ENCODE measurements around the gene AP1M2. TPM values are rescaled to one million over a fixed set of nuclear protein-coding genes. Genes with fewer than 3 reads are reported as not detected.
"Not testable (repeated sequence)": the region's sequence is repeated elsewhere in the genome, so short reads cannot be mapped to it uniquely, and the experiment has no call there.

The AP1M2 gene
- total RNA-seq, 2 donors from 2014 or later, result 28.1 to 85.8 TPM

DNA sequence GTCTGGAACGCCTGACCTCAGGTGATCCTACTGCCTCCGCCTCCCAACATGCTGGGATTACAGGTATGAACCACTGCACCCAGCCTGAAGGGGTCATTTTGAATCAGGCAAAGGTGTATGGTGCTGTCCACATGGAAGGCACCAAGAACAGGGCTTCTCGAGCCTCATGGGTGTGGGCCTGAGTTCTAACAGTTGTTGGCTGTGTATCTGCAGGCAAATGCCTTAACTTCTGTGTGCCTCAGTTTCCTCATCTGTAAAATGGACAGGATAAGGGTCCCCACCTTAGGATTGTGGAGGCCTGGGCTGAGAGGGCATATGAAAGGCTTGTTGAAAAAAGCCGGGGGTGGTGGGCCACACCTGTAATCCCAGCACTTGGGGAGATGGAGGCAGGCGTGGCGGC is 9.2 kb downstream of the AP1M2 start:
- Histone ChIP-seq H3K27ac (no peak overlapping the region), H3K4me3 (no peak overlapping the region), H3K4me1 (replicated peaks) (no peaks in the 10 kb centered on the region), H3K27me3 (replicated peaks; ENCODE audit: insufficient read depth) (no peaks in the 10 kb centered on the region), H3K9me3 (no peaks in the 10 kb centered on the region), H3K36me3 (no peaks in the 10 kb centered on the region)
- 96% methylated on average over 6 of the region's 6 CpGs for WGBS
- DNase-seq (ENCODE audit: low spot score), result no peak
- no peak for TF ChIP-seq CTCF (IDR thresholded peaks at IDR 0.05)
- TF ChIP-seq POLR2AphosphoS5 (IDR thresholded peaks at IDR 0.05), result no peak
- intact Hi-C loops (cut with DNase I), result no loop called here

DNA sequence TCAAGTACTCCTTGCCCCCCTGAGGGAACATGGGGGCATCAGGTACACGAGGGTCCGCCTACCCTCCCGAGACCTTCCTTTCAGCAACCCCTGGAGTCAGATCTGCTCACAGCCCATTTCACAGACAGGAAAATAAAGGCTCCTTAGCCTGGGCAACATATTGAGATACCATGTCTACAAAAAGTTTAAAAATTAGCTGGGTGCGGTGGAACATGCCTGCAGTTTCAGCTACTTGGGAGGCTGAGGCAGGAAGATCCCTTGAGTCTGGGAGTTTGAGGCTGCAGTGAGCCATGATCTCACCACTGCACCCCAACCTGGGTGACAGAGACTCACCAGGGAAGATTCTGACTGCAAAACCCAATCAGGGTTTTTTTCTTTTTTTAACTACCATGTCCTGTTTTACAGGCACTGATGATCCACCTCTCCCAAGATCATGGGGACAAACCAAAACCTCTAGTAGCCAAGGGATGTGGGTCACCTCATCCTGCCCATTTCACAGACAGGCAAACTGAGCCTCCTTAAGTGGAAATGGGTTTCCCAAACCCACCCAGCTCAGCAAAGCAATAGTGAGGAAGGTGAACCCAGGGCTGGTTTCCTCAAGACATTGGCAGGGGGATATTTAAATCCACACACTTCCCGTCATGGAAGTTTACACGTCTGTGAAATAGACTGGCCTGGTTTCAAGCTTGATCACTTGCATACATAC is 11.9 kb downstream of the AP1M2 start:
- no peak for DNase-seq (ENCODE audit: low spot score)
- Histone ChIP-seq H3K4me3 (no peak overlapping the region), H3K27me3 (replicated peaks; ENCODE audit: insufficient read depth) (no peaks in the 10 kb centered on the region), H3K4me1 (replicated peaks) (no peaks in the 10 kb centered on the region), H3K27ac (no peak overlapping the region), H3K36me3 (no peaks in the 10 kb centered on the region), H3K9me3 (no peaks in the 10 kb centered on the region)
- 86% methylated on average over 6 of the region's 6 CpGs for WGBS
- TF ChIP-seq POLR2AphosphoS5 (IDR thresholded peaks at IDR 0.05), result no peak
- TF ChIP-seq CTCF (IDR thresholded peaks at IDR 0.05), result no peak
- no peak for TF ChIP-seq POLR2A (IDR thresholded peaks at IDR 0.05)
- intact Hi-C loops (cut with DNase I), result no loop called here

GRCh38 chr19:10574462-10574861 is 12.7 kb downstream of the AP1M2 start:
- peaks cover 2% of the 10 kb centered on the region for H3K4me1 ChIP-seq (replicated peaks)
- H3K9me3 ChIP-seq, result no peaks in the 10 kb centered on the region
- whole genome bisulfite sequencing, result 86% methylated on average over 8 of the region's 8 CpGs
- DNase-seq (ENCODE audit: low spot score), result no peak
- H3K36me3 ChIP-seq, result no peaks in the 10 kb centered on the region
- no peaks in the 10 kb centered on the region for H3K27me3 ChIP-seq (replicated peaks; ENCODE audit: insufficient read depth)
- TF ChIP-seq POLR2AphosphoS5 (IDR thresholded peaks at IDR 0.05), result no peak
- no peak for TF ChIP-seq CTCF (IDR thresholded peaks at IDR 0.05)
- TF ChIP-seq POLR2A (IDR thresholded peaks at IDR 0.05), result no peak
- H3K27ac ChIP-seq, result no peak overlapping the region
- intact Hi-C loops (cut with DNase I), result no loop called here
- H3K4me3 ChIP-seq, result no peak overlapping the region

GRCh38 chr19:10573793-10574192 is 13.3 kb downstream of the AP1M2 start:
- H3K9me3 ChIP-seq; H3K4me1 ChIP-seq (replicated peaks); DNase-seq (ENCODE audit: low spot score); H3K4me3 ChIP-seq; H3K36me3 ChIP-seq; intact Hi-C loops (cut with DNase I); H3K27ac ChIP-seq; H3K27me3 ChIP-seq (replicated peaks; ENCODE audit: insufficient read depth): not testable (repeated sequence)
- 81% methylated on average over 6 of the region's 6 CpGs for whole genome bisulfite sequencing

DNA sequence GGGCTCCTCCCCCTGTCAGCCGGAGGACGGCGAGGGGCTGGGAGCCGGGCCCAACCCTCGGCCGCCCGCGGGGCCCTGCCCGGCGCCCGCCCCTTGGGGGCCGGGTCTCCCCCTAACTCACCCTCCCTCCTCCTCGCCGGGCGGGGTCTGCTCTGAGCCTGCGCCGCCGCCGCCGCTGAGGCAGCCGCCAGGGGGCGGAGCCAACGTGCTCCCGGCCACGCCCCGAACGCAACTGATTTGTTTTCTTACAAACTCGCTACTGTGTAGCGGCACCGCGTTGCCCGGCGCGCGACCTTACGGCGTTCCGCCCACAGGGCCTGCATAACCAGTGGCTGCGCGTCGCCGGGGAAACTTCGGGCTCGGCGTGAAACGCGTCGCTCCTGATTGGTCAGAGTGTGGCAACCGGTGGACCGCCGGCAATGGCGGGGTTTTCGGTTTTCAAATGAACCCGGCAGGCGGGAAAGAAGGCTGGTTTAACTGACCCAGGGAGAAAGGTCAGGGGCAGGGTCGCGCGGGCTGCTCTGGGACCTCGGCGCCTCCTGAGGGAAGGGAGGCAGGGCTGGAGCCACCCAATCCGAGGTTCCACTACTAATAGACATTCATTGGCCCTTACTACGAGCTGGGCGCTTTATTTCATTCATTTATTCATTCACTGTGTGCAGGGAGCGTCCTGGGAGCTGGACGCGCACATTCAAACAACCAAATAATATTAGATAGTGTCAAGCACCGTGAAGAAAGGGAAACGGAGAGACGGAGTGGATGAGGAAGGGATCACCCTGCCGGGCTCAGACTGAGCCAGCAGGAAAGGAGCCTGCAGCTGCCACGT is 18.1 kb downstream of the AP1M2 start, which contains the start of gene CDKN2D:
Gene CDKN2D, minus strand, starts transcription at position 154 of the 826 bp plus-strand sequence. CDS start 326 bp downstream, outside the sequence.
- H3K4me3 ChIP-seq, result peak within 1 kb of the TSS; percentile 45 to 82
- peaks cover 16% of the 10 kb centered on the region for H3K4me1 ChIP-seq (replicated peaks)
- peak within 1 kb of the TSS; percentile 66 to 86 for H3K27ac ChIP-seq
- H3K9me3 ChIP-seq, result no peaks in the 10 kb centered on the region
- intact Hi-C loops (cut with DNase I), result loop anchor here (5.0 kb wide), 1 partner anchor 67 kb away; the partner anchor contains the start of gene KEAP1
- WGBS, result under 1% methylated on average over 58 of the region's 71 CpGs
- peak; percentile 100 for DNase-seq (ENCODE audit: low spot score)
- TF ChIP-seq POLR2AphosphoS5 (IDR thresholded peaks at IDR 0.05), result peak; percentile 98
- peak; percentile 80 for TF ChIP-seq POLR2A (IDR thresholded peaks at IDR 0.05)
- TF ChIP-seq CTCF (IDR thresholded peaks at IDR 0.05), result peak; percentile 61 to 97 (median 84)
- H3K36me3 ChIP-seq, result no peaks in the 10 kb centered on the region
- no peaks in the 10 kb centered on the region for H3K27me3 ChIP-seq (replicated peaks; ENCODE audit: insufficient read depth)

All from prostate gland (tissue), 2 donors.